DND-41 (cell line): Measurements from ENCODE around the gene APOO.

ENCODE experiments used
- ATAC-seq: fragments of 200-7000 bp; cut with Tn5 transposase; 3 replicates; pipeline ENCODE4 v1.9.1; 2021; ENCODE audit warnings: low read depth; ENCODE audit not compliant: insufficient read depth
- DNase-seq: peaks from one replicate; pipeline ENCODE4 v3.0.0-alpha.2; 2020
- H2AFZ ChIP-seq: 2 replicates; pipeline ENCODE4 v1.6.0; 2012; ENCODE audit warnings: low read depth, low read length
- H3K27ac ChIP-seq: 2 replicates; pipeline ENCODE4 v1.5.1; 2012; ENCODE audit warnings: low read length, inconsistent platforms
- H3K27me3 ChIP-seq: fragments of 200-600 bp; sonication (generic); 2 replicates; pipeline ENCODE4 v1.6.0; 2012; ENCODE audit warnings: low read length, mild to moderate bottlenecking, inconsistent platforms; ENCODE audit not compliant: insufficient read depth, poor library complexity
- H3K36me3 ChIP-seq: 2 replicates; pipeline ENCODE4 v1.5.1; 2012; ENCODE audit warnings: low read length, inconsistent platforms; ENCODE audit not compliant: insufficient read depth
- H3K4me1 ChIP-seq: 2 replicates; pipeline ENCODE4 v1.5.1; 2012; ENCODE audit warnings: mild to moderate bottlenecking, low read length; ENCODE audit not compliant: insufficient read depth
- H3K4me2 ChIP-seq: 2 replicates; pipeline ENCODE4 v1.6.0; 2012; ENCODE audit warnings: mild to moderate bottlenecking, moderate library complexity, low read length, inconsistent platforms; ENCODE audit not compliant: insufficient read depth
- H3K4me3 ChIP-seq, 2 experiments: fragments of 200-600 bp in 1 of 2; shearing (Covaris generic) in 1 of 2; 2 replicates each; pipeline ENCODE4 v1.5.1; 2012 to 2016; ENCODE audit warnings: inconsistent platforms in 2 of 2, low read length in 2 of 2, mild to moderate bottlenecking in 2 of 2, low read depth in 1 of 2, moderate library complexity in 1 of 2
- H3K79me2 ChIP-seq: 2 replicates; pipeline ENCODE4 v1.6.0; 2012; ENCODE audit warnings: low read length, inconsistent platforms; ENCODE audit not compliant: insufficient read depth
- H3K9ac ChIP-seq: 2 replicates; pipeline ENCODE4 v1.6.0; 2012; ENCODE audit warnings: low read depth, mild to moderate bottlenecking, inconsistent platforms, low read length, moderate library complexity
- H3K9me3 ChIP-seq: 2 replicates; pipeline ENCODE4 v1.5.1; 2012; ENCODE audit warnings: low read length, moderate library complexity, mild to moderate bottlenecking, inconsistent platforms; ENCODE audit not compliant: insufficient read depth, severe bottlenecking
- H4K20me1 ChIP-seq: 2 replicates; pipeline ENCODE4 v1.6.0; 2012; ENCODE audit warnings: low read length; ENCODE audit not compliant: insufficient read depth
- EZH2 ChIP-seq: IDR thresholded peaks from 3 replicates; pipeline ENCODE4 v1.6.1; 2012; ENCODE audit warnings: borderline replicate concordance, low read depth, mild to moderate bottlenecking, moderate library complexity, low read length, inconsistent platforms; ENCODE audit not compliant: severe bottlenecking
- TF ChIP-seq, protein P1 (sequence below): IDR thresholded peaks from 2 replicates; pipeline ENCODE4 v1.5.1; 2012; ENCODE audit warnings: borderline replicate concordance, low read length, moderate library complexity, mild to moderate bottlenecking; ENCODE audit not compliant: poor library complexity, severe bottlenecking; ENCODE audit errors: extremely low read depth

Gene APOO

GRCh38 chrX:23821847-23822246 lies 85.9 kb downstream of the APOO start:
- H3K36me3 ChIP-seq = no peaks in the 10 kb centered on the region
- H3K79me2 ChIP-seq = no peaks in the 10 kb centered on the region
- no peaks in the 10 kb centered on the region for H3K9me3 ChIP-seq
- no peak overlapping the region for H2AFZ ChIP-seq
- no peak overlapping the region for H3K4me2 ChIP-seq
- TF ChIP-seq EZH2 = no peak
- TF ChIP-seq, protein P1, sequence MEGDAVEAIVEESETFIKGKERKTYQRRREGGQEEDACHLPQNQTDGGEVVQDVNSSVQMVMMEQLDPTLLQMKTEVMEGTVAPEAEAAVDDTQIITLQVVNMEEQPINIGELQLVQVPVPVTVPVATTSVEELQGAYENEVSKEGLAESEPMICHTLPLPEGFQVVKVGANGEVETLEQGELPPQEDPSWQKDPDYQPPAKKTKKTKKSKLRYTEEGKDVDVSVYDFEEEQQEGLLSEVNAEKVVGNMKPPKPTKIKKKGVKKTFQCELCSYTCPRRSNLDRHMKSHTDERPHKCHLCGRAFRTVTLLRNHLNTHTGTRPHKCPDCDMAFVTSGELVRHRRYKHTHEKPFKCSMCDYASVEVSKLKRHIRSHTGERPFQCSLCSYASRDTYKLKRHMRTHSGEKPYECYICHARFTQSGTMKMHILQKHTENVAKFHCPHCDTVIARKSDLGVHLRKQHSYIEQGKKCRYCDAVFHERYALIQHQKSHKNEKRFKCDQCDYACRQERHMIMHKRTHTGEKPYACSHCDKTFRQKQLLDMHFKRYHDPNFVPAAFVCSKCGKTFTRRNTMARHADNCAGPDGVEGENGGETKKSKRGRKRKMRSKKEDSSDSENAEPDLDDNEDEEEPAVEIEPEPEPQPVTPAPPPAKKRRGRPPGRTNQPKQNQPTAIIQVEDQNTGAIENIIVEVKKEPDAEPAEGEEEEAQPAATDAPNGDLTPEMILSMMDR = no peak
- no peak overlapping the region for H3K27ac ChIP-seq
- DNase-seq = no peak
- H3K4me1 ChIP-seq = peaks cover 4% of the 10 kb centered on the region; the same call in 1 of the 2 replicates
- H3K4me3 ChIP-seq = no peak overlapping the region
- H3K9ac ChIP-seq = no peak overlapping the region
- ATAC-seq = no peak
- no peaks in the 10 kb centered on the region for H4K20me1 ChIP-seq
- no peaks in the 10 kb centered on the region for H3K27me3 ChIP-seq

DNA sequence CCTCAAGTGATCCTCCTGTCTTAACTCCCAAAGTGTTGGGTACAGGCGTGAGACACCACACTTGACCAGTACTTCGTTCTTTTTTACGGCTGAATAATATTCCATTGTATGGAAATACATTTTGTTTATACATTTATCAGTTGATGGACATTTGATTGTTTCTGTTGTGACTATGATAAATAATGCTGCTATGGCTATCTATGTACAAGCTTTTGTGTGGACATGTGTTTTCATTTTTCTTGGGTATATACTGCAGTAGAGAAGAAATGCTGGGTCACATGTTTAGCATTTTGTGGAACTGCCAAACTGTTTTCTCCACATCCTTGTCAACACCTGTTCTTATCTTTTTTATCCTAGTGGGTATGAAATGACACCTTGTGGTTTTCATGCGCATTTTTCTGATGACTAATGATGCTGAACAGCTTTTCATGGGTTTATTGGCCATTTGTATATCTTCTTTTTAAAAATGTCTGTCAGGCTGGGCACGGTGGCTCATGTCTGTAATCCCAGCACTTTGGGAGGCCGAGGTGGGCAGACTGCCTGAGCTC lies 87.4 kb downstream of the APOO start:
- TF ChIP-seq, protein P1 = no peak
- no peak for TF ChIP-seq EZH2
- DNase-seq = no peak

DNA sequence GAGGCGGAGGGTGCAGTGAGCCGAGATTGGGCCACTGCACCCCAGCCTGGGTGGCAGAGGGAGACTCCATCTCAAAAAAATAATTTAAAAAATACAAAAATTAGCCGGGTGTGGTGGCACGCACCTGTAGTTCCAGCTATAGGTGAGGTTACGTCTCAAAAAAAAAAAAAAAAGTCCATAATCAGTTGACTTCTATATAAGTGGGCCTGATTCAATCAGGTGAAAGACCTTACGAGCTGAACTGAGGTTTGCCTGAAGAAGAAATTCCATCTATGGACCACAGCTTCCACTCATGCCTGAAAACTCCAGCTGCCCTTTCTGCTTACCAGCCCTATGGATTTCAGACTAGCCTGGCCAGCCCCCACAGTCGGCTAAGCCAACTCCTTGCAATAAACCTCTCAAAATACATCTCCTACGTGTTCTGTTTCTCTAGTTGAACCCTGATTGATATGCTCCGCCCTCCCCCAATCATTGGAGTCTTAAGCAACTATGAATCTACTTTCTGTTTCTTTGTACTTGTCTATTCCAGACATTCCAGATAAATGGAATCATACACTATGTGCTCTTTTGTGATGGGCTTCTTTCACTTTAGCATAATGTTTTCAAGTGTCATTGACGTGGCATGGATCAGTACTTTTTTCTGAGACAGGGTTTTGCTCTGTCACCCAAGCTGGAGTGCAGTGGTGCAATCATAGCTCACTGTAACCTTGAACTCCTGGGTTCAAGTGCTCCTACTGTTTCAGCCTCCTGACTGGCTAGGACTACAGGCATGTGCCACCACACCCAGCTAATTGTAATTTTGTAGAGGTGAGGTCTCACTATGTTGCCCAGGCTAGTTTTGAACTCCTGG lies 88.1 kb downstream of the APOO start:
- Histone ChIP-seq H3K27me3 (no peaks in the 10 kb centered on the region), H2AFZ (no peak overlapping the region), H3K9me3 (no peaks in the 10 kb centered on the region), H3K4me1 (peaks cover 4% of the 10 kb centered on the region; the same call in 1 of the 2 replicates), H3K4me3 (no peak overlapping the region), H3K9ac (no peak overlapping the region), H4K20me1 (no peaks in the 10 kb centered on the region), H3K36me3 (no peaks in the 10 kb centered on the region), H3K27ac (no peak overlapping the region), H3K4me2 (no peak overlapping the region), H3K79me2 (no peaks in the 10 kb centered on the region)
- no peak for DNase-seq
- no peak for TF ChIP-seq EZH2
- TF ChIP-seq, protein P1 = no peak
- no peak for ATAC-seq

More for the DNA sequence above, 87.4 kb downstream of the APOO start:
- no peak overlapping the region for H3K27ac ChIP-seq
- no peaks in the 10 kb centered on the region for H3K27me3 ChIP-seq
- no peak overlapping the region for H3K4me3 ChIP-seq
- H3K9me3 ChIP-seq = no peaks in the 10 kb centered on the region
- peak; percentile 40; the same call in 2 of the 3 replicates for ATAC-seq
- no peak overlapping the region for H3K4me2 ChIP-seq
- no peaks in the 10 kb centered on the region for H3K79me2 ChIP-seq
- H3K4me1 ChIP-seq = peaks cover 4% of the 10 kb centered on the region; the same call in 1 of the 2 replicates
- no peaks in the 10 kb centered on the region for H4K20me1 ChIP-seq
- no peak overlapping the region for H3K9ac ChIP-seq
- no peaks in the 10 kb centered on the region for H3K36me3 ChIP-seq
- H2AFZ ChIP-seq = no peak overlapping the region
